Activated CD4-positive, alpha-beta T cell treated with anti-CD3 and anti-CD28 coated beads, Interleukin-2, Interleukin-6, amounts not matched to agents 100 ng/mL and 50 ng/mL, durations not matched to agents 16 hours and 8 hours (primary cell): ENCODE measurements around the gene SULF2.

Experiments used
- DNase-seq: peaks from one replicate; pipeline ENCODE4 v3.0.0-alpha.2; 2020

Gene SULF2

GRCh38 chr20:47733892-47734291 is 51.4 kb downstream of the SULF2 start:
- no peak for DNase-seq

GRCh38 chr20:47730744-47731143 is 54.5 kb downstream of the SULF2 start:
- no peak for DNase-seq

- no peak for DNase-seq
These were observed 55.8 kb downstream of the SULF2 start for GRCh38 chr20:47729472-47729871.

- no peak for DNase-seq
These were observed 57.3 kb downstream of the SULF2 start for GRCh38 chr20:47727909-47728361.

- peak; percentile 83 for DNase-seq
These were observed 58.0 kb downstream of the SULF2 start for GRCh38 chr20:47727170-47727880.

GRCh38 chr20:47726632-47727031 is 58.6 kb downstream of the SULF2 start:
- no peak for DNase-seq

GRCh38 chr20:47725248-47725973 is 59.9 kb downstream of the SULF2 start:
- DNase-seq = peak; percentile 90

- DNase-seq = no peak
These were observed 60.4 kb downstream of the SULF2 start for GRCh38 chr20:47724910-47725247.

GRCh38 chr20:47724396-47724795 is 60.9 kb downstream of the SULF2 start:
- DNase-seq = no peak

- DNase-seq = no peak
These were observed 62.0 kb downstream of the SULF2 start for GRCh38 chr20:47723322-47723721.

GRCh38 chr20:47720636-47721427 is 64.4 kb downstream of the SULF2 start:
- DNase-seq = no peak

GRCh38 chr20:47719625-47720024 is 65.7 kb downstream of the SULF2 start:
- no peak for DNase-seq

- no peak for DNase-seq
These were observed 66.1 kb downstream of the SULF2 start for GRCh38 chr20:47719211-47719610.

- no peak for DNase-seq
These were observed 66.9 kb downstream of the SULF2 start for GRCh38 chr20:47718398-47718797.

GRCh38 chr20:47717421-47717820 is 67.9 kb downstream of the SULF2 start:
- no peak for DNase-seq

- no peak for DNase-seq
These were observed 71.3 kb downstream of the SULF2 start for GRCh38 chr20:47713878-47714450.

- DNase-seq = no peak
These were observed 72.1 kb downstream of the SULF2 start for GRCh38 chr20:47713163-47713562.

- DNase-seq = no peak
These were observed 74.1 kb downstream of the SULF2 start for GRCh38 chr20:47711046-47711752.

- no peak for DNase-seq
These were observed 74.6 kb downstream of the SULF2 start for GRCh38 chr20:47710665-47711045.

- no peak for DNase-seq
These were observed 76.1 kb downstream of the SULF2 start for GRCh38 chr20:47708953-47709833.

- no peak for DNase-seq
These were observed 77.0 kb downstream of the SULF2 start for GRCh38 chr20:47708140-47708807.
